ENCODE results near the gene TMEM151A.

GRCh38 chr11:66323684-66324083 lies 32.0 kb downstream of the TMEM151A start:
- TF ChIP-seq CTCF (conservative IDR thresholded peaks at IDR 0.05; ENCODE audit: low read depth, low read length) (no peak), MXI1 (IDR thresholded peaks at IDR 0.05; ENCODE audit: borderline replicate concordance, low read depth, low read length) (no peak), MAZ (IDR thresholded peaks at IDR 0.05; ENCODE audit: borderline replicate concordance, low read depth, low read length) (no peak), CHD1 (IDR thresholded peaks at IDR 0.05; ENCODE audit: low read depth, low read length) (no peak), RCOR1 (IDR thresholded peaks at IDR 0.05; ENCODE audit: insufficient replicate concordance, low read length) (no peak), POLR2A (IDR thresholded peaks at IDR 0.05; ENCODE audit: low read depth, low read length) (no peak), BHLHE40 (IDR thresholded peaks at IDR 0.05; ENCODE audit: low read depth, low read length) (no peak), NFE2L2 (IDR thresholded peaks at IDR 0.05; ENCODE audit: low read depth, low read length) (no peak)

Measured in IMR-90 (cell line).